Cardiac muscle cell (in vitro differentiated cells and primary cell): ENCODE data around the gene SPP1. TPM values are rescaled to one million over a fixed set of nuclear protein-coding genes. Genes with fewer than 3 reads are reported as not detected.

Experiments used
- DNase-seq, 2 donors: peaks; one replicate each; pipeline versions ENCODE4 v3.0.0 to v3.0.0-alpha.2; 2010 to 2017; ENCODE audit warnings: low read depth in 1 of 2, low spot score in 1 of 2
- H3K27ac ChIP-seq: fragments of 200-600 bp; sonication (generic); 2 replicates; pipeline ENCODE4 v1.5.1; 2016
- H3K27me3 ChIP-seq: fragments of 200-600 bp; sonication (generic); 2 replicates; pipeline ENCODE4 v1.6.0; 2016; ENCODE audit warnings: control low read depth
- H3K36me3 ChIP-seq: fragments of 200-600 bp; sonication (generic); 2 replicates; pipeline ENCODE4 v1.5.1; 2016; ENCODE audit warnings: control low read depth
- H3K4me1 ChIP-seq: fragments of 200-600 bp; sonication (generic); 2 replicates; pipeline ENCODE4 v1.8.1; 2017; ENCODE audit warnings: low read depth, mild to moderate bottlenecking, mixed run types
- H3K4me3 ChIP-seq: fragments of 200-600 bp; sonication (generic); 2 replicates; pipeline ENCODE4 v1.5.1; 2016; ENCODE audit warnings: mild to moderate bottlenecking
- H3K9me3 ChIP-seq: fragments of 200-600 bp; sonication (generic); 2 replicates; pipeline ENCODE4 v1.5.1; 2017; ENCODE audit warnings: low read depth, mild to moderate bottlenecking, control low read depth
- polyA plus RNA-seq: library from polyadenylated mRNA; unstranded; fragments of >200 nt; fragmentation: Nextera tagmentation; extraction: Ambion mirVana; gene quantifications from 2 replicates; pipeline ENCODE4 v1.2.1, GENCODE V29; 2016
- total RNA-seq: library from RNA; depleted of rRNA; stranded (reverse); fragments of >200 nt; gene quantifications from 2 replicates; pipeline ENCODE4 v1.2.3, GENCODE V29; 2016
- TF ChIP-seq, protein P1 (sequence below): IDR thresholded peaks from 2 replicates; pipeline ENCODE4 v1.5.1; 2012; ENCODE audit warnings: low read depth, mild to moderate bottlenecking, low read length

The SPP1 gene
- total and polyA plus RNA-seq, 2 experiments from 2014 or later: 0.12 to 0.54 TPM

DNA sequence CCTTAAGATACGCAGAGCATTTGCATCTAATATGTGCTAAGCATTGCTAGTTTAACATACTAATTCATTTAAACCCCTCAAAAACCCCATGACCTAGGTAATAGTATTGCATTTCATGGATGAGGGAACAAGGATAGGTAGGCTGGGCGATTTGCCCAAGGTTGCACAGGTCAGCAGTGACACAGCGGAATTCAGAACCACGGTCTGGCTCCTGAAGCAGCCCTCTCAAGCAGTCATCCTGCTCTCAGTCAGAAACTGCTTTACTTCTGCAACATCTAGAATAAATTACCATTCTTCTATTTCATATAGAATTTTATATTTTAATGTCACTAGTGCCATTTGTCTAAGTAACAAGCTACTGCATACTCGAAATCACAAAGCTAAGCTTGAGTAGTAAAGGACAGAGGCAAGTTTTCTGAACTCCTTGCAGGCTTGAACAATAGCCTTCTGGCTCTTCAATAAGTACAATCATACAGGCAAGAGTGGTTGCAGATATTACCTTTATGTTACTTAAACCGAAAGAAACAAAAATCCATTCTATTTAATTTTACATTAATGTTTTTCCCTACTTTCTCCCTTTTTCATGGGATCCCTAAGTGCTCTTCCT, 555 bp upstream of the SPP1 start:
- Histone ChIP-seq H3K27ac (no peak overlapping the region), H3K4me1 (no peaks in the 10 kb centered on the region), H3K27me3 (no peaks in the 10 kb centered on the region), H3K36me3 (no peaks in the 10 kb centered on the region), H3K9me3 (no peaks in the 10 kb centered on the region), H3K4me3 (no peak overlapping the region)
- TF ChIP-seq, protein P1, sequence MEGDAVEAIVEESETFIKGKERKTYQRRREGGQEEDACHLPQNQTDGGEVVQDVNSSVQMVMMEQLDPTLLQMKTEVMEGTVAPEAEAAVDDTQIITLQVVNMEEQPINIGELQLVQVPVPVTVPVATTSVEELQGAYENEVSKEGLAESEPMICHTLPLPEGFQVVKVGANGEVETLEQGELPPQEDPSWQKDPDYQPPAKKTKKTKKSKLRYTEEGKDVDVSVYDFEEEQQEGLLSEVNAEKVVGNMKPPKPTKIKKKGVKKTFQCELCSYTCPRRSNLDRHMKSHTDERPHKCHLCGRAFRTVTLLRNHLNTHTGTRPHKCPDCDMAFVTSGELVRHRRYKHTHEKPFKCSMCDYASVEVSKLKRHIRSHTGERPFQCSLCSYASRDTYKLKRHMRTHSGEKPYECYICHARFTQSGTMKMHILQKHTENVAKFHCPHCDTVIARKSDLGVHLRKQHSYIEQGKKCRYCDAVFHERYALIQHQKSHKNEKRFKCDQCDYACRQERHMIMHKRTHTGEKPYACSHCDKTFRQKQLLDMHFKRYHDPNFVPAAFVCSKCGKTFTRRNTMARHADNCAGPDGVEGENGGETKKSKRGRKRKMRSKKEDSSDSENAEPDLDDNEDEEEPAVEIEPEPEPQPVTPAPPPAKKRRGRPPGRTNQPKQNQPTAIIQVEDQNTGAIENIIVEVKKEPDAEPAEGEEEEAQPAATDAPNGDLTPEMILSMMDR: no peak
- peak in 1 of 2 donors; percentile 27 for DNase-seq

DNA sequence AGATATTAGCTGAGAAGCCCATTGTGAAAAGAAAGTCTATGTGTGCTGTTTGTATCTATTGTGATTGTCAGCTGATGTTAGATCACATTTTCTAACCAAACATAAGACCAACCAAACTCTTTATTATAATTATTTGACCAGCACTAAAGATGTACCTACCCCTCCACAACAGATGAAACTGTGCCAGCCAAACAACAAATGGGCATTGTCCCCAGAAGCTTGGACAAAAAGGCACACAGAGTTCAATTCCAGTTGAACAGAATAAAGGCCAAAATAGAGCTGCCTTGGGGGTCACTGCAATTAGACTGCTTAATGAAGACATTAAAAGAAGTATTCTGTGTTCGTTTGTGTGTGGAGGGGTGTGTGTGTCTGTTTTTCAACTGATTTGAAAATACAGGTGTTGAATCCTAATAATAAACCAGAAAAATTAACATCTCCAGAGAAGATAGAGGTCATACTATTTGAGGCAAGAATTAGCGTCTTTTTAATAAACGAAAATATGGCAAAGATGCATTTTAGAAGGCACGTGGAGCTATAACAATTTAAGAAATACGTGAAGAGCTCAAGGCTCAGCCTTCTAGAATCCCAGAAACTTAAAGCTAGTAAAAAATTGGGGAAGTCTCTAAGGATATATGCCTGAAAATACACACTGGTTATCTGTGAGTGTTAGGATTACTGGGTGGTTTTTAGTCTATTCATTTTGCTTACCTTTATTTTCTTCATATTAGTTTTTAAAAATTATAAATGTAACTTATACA, 2.2 kb downstream of the SPP1 start:
- no peaks in the 10 kb centered on the region for H3K36me3 ChIP-seq
- no peak overlapping the region for H3K27ac ChIP-seq
- DNase-seq: no peak
- H3K4me3 ChIP-seq: no peak overlapping the region
- TF ChIP-seq, protein P1: no peak
- H3K4me1 ChIP-seq: no peaks in the 10 kb centered on the region
- no peaks in the 10 kb centered on the region for H3K27me3 ChIP-seq
- H3K9me3 ChIP-seq: no peaks in the 10 kb centered on the region

- TF ChIP-seq, protein P1: no peak
- DNase-seq: no peak
- H3K27me3 ChIP-seq: no peaks in the 10 kb centered on the region
- no peaks in the 10 kb centered on the region for H3K4me1 ChIP-seq
- H3K4me3 ChIP-seq: no peak overlapping the region
- H3K9me3 ChIP-seq: no peaks in the 10 kb centered on the region
- H3K27ac ChIP-seq: no peak overlapping the region
- no peaks in the 10 kb centered on the region for H3K36me3 ChIP-seq
Observed at GRCh38 chr4:87978681-87979080, 3.2 kb downstream of the SPP1 start.

DNA sequence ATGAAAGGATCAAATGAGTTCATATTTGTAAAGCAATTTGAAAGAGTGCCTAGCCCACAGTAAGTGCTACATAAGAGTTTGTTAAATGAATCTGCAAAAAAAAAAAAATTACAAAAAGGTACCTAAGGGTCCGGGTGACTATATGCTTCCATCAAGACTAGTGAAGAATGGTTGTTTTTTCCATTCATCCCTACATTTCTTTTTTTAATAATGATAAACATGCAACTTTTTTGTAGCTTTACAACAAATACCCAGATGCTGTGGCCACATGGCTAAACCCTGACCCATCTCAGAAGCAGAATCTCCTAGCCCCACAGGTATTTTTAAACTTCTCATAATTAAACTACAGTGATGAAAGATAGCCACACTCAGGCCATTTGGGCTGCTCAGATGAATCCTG, 4.3 kb downstream of the SPP1 start:
- DNase-seq: no peak
- H3K36me3 ChIP-seq: no peaks in the 10 kb centered on the region
- TF ChIP-seq, protein P1: no peak
- H3K9me3 ChIP-seq: no peaks in the 10 kb centered on the region
- H3K4me1 ChIP-seq: no peaks in the 10 kb centered on the region
- no peaks in the 10 kb centered on the region for H3K27me3 ChIP-seq
- H3K4me3 ChIP-seq: no peak overlapping the region
- no peak overlapping the region for H3K27ac ChIP-seq

DNA sequence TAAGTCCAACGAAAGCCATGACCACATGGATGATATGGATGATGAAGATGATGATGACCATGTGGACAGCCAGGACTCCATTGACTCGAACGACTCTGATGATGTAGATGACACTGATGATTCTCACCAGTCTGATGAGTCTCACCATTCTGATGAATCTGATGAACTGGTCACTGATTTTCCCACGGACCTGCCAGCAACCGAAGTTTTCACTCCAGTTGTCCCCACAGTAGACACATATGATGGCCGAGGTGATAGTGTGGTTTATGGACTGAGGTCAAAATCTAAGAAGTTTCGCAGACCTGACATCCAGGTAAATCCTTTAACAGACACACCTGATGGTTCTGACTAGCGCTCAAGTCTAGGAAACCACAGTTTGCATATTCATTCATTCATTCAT, 6.0 kb downstream of the SPP1 start:
- DNase-seq: no peak
- H3K27ac ChIP-seq: no peak overlapping the region
- TF ChIP-seq, protein P1: no peak
- no peaks in the 10 kb centered on the region for H3K36me3 ChIP-seq
- H3K9me3 ChIP-seq: no peaks in the 10 kb centered on the region
- no peak overlapping the region for H3K4me3 ChIP-seq
- H3K4me1 ChIP-seq: no peaks in the 10 kb centered on the region
- no peaks in the 10 kb centered on the region for H3K27me3 ChIP-seq
